Renal cortical epithelial cell (primary cell): ENCODE data around the gene TMTC1. TPM values are rescaled to one million over a fixed set of nuclear protein-coding genes. Genes with fewer than 3 reads are reported as not detected.
A peak's percentile ranks its signal among the peaks of the same experiment; 100 is the strongest.
"Not testable (repeated sequence)": the region's sequence is repeated elsewhere in the genome, so short reads cannot be mapped to it uniquely, and the experiment has no call there.

ENCODE experiments used
- DNase-seq: peaks from one replicate; pipeline ENCODE4 v3.0.0-alpha.2; 2011; ENCODE audit warnings: low read depth
- total RNA-seq: library from RNA; depleted of rRNA; stranded (reverse); fragments of >200 nt; gene quantifications from 2 replicates; pipeline ENCODE4 v1.2.3, GENCODE V29; 2014

The TMTC1 gene
- 0.45 and 0.52 TPM in 2 replicates for total RNA-seq

- no peak for DNase-seq
Observed at GRCh38 chr12:29783773-29784666, at the start of gene TMTC1. TSS of gene TMTC1 (minus strand) at chr12:29783942. CDS start at chr12:29783751, 191 bp downstream.

DNA sequence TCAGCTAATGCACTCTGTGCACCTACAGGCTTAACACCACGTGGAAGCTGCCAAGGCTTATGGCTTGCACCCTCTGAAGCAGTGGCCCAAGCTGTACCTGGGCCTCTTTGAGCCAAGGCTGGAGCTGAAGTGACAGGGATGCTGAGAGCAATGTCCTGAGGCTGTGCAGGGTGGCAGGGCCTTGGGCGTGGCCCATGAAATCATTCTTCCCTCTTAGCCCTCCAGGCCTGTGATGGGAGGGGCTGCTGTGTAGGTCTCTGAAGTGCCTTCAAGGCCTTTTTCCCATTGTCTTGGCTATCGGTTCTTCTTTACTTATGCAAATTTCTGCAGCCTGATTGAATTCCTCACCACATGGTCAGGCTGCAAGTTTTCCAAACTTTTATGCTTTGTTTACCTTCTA is 47.4 kb upstream of the TMTC1 start:
- DNase-seq, result no peak

GRCh38 chr12:29830391-29830790 is 46.6 kb upstream of the TMTC1 start:
- DNase-seq, result no peak

DNA sequence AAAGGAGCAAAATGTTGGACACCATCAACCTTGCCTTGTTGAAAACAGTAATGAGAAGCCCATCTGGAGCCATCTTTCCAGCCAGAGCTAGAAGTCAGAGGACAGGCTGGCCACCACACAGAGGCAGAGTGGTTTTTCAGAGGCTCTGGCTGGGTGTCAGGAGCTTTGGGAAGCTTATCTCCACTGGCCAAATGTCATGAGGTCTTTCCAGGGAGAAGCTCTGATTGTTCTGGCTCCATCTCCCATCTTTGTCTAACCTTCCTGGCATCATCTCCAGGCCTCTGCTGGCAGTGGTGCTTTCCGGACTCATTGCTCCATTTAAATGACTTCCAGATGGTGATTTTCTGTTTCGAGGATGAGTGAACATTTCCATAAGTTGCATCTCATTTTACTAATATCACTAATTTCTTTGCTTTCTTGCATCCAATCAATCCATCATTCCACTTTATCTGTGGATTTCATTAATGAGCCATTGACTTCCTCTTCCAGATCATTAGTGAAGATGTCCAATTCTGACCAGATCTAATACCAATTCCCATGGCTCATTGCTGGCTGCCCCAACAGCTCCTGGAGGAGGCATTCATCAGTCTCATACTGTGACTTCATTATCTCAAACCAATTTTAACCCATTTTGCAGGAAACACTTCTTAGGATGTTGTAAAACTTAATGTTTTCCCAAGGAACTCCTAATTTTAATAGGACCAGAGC is 35.3 kb upstream of the TMTC1 start:
- no peak for DNase-seq

- DNase-seq, result no peak
Observed at GRCh38 chr12:29816874-29817725, 33.4 kb upstream of the TMTC1 start.

DNA sequence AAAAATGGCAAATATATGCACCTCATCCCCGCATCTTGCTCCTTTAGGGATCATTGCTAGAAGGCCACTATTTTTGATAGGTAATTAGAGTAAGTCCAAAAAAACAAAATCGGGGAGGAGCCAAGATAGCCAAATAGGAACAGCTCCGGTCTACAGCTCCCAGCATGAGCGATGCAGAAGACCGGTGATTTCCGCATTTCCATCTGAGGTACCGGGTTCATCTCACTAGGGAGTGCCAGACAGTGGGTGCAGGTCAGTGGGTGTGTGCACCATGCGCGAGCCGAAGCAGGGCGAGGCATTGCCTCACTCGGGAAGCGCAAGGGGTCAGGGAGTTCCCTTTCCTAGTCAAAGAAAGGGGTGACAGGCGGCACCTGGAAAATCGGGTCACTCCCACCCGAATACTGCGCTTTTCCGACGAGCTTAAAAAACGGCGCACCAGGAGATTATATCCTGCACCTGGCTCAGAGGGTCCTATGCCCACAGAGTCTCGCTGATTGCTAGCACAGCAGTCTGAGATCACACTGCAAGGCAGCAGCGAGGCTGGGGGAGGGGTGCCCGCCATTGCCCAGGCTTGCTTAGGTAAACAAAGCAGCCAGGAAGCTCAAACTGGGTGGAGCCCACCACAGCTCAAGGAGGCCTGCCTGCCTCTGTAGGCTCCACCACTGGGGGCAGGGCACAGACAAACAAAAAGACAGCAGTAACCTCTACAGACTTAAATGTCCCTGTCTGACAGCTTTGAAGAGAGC is 26.0 kb upstream of the TMTC1 start:
- DNase-seq, result not testable (repeated sequence)

- DNase-seq, result no peak
Observed at GRCh38 chr12:29807129-29807528, 23.4 kb upstream of the TMTC1 start.

DNA sequence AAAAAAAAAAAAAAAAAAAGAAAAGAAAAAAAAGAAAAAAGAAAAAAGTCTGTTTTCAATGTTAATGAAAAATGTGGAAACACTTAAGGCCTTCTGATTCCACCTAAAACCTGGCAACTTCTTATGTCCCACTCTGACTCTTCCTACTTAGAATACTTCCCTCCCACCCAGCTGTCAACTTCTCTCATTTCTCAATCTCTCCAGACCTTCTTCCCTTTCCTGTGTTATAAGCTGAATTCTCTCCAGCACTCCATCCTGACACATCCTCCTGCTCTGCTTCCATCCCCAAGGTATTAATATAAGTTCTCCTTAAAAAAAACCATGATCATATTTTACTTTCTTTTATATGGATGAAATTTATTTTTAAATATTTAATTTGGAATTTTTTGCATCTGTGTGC is 20.3 kb upstream of the TMTC1 start:
- DNase-seq, result no peak

DNA sequence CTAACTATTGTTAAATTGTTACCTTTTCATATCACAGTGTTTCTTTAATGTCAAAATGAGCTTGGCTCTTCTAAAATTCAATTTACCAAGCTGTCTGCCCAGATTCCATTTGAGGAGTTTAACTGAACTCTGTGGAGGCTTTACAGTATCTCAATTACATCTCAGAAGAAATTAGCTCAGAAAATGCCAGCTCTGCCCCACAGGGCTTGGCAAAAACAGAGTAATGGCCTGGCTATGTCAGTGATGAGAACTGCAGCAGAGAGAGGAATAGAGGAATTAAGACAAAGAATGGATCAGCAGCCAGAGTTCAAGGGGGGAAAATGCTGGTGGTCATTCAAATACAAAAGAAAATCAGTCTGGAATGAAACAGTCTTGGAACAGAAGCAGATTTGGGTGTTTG is 15.8 kb upstream of the TMTC1 start:
- DNase-seq, result no peak

DNA sequence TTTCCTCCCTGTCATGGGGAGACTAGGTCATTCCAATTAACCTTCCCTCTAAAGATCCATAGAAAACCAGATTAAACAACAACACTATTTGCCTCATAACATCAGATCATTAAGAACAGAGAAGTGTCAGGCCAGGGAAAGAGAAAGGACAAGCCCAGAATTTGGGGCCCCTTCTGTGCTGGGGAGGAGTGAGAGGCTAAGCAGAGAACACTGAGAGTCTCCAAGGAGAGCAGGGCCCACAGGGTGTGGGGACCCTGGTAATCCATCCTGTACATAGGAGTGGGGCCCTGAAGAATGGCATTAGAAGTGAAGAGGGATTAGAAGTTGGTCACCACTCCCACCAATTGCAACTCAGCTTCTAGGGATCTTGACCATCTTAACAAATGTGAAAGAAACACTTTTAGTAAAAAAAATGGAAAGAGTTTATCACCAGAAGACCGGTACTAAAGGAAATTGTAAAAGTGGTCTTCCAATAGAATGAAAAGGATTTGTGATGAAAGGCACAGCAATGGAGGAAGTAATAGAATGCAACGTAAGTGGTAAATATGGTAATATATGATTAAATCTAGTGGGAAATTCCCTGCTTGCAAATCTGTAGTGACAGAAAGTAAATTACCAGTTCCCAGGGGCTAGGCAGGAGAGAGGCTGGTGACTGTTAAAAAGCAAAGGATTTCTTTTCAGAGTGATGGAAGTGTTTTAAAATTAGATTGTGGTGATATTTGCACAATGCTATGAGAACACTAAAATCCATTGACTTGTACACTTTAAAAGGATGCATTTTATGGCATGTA is 14.0 kb upstream of the TMTC1 start:
- no peak for DNase-seq

DNA sequence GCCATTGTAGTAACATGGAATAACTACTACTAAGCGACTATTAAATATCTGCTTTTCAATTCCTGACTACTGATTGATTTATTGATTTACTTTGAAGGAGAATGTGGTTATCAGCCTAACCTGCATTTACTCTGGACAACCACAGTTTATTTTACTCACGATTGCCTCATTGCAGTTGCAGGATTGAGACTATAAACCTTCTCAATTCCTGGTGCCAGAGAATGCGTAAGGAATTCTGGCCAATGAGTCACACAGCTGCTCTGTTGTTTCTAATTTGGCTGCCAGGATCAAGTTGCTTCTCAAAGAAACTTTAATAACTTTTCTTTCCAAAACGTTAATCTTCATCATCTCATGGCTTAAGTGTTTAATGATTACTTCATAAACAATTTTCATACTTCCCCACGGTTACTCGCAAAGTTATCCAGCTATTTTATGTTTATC is 13.1 kb upstream of the TMTC1 start:
- DNase-seq, result peak; percentile 49

GRCh38 chr12:29795715-29796114 is 12.0 kb upstream of the TMTC1 start:
- DNase-seq, result no peak

- no peak for DNase-seq
Observed at GRCh38 chr12:29794862-29795261, 11.1 kb upstream of the TMTC1 start.

GRCh38 chr12:29792853-29793252 is 9.1 kb upstream of the TMTC1 start:
- no peak for DNase-seq

GRCh38 chr12:29792132-29792531 is 8.4 kb upstream of the TMTC1 start:
- DNase-seq, result no peak

- no peak for DNase-seq
Observed at GRCh38 chr12:29782871-29783772, 620 bp downstream of the TMTC1 start.

- peak; percentile 18 for DNase-seq
Observed at GRCh38 chr12:29782285-29782870, 1.4 kb downstream of the TMTC1 start.

DNA sequence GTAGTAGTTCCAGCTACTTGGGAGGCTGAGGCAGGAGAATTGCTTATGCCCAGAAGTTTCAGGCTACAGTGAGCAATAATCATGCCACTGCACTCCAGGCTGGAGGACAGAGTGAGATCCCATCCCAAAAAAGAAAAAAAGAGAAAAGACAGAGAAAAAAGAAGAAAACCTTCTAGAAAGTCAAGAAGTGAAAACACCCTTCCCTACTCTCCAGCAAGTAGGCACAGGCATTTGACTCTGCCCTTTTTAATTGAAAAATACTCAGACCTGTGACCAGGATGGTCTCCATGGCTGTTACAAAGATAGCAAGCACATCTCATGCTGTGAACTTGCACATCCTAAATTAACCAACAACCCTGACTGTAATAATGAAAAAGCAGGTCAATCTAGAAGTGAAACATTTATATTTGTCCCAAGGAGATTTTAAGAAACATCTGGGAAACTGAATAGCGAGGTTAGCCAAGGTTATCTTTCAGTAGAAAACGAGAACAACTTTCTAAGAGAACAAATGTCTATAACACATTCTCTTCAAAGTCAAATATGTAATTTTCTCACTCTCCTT is 2.0 kb downstream of the TMTC1 start:
- DNase-seq, result no peak

DNA sequence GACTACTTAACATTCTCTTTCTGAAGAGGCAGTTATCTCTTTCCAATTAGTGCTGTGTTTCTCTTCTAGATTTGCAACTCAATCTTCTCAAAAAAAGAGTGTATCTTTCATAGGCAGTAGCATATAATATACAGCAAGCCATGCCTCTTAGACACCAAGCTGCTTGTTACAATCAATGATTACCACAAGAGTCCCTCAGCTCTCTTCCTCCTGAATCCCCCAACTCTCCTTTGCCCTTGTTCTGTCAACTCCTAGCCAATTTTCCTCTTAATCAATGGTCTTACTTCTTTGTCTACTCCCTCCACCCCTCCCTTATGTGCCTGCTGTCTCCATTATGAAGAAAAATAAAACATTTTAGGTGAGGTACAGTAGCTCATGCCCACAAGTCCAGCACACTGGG is 2.6 kb downstream of the TMTC1 start:
- no peak for DNase-seq
